HepG2 (cell line): ENCODE data around the gene QSOX1. TPM values are rescaled to one million over a fixed set of nuclear protein-coding genes. Genes with fewer than 3 reads are reported as not detected.

Source experiments
- ATF1 ChIP-seq: IDR thresholded peaks from 2 replicates; pipeline ENCODE4 v1.6.1; 2016; ENCODE audit warnings: mild to moderate bottlenecking, control low read depth
- ELF3 ChIP-seq: IDR thresholded peaks from 2 replicates; pipeline ENCODE4 v1.6.1; 2016; ENCODE audit warnings: missing genetic modification reagents, missing compliant biosample characterization
- ETS1 ChIP-seq: sonication (generic); formaldehyde crosslinking; IDR thresholded peaks from 2 replicates; pipeline ENCODE4 v1.4.0; 2020; ENCODE audit warnings: missing genetic modification reagents
- GMEB1 ChIP-seq: sonication (generic); formaldehyde crosslinking; IDR thresholded peaks from 2 replicates; pipeline ENCODE4 v1.5.1; 2020; ENCODE audit warnings: missing genetic modification reagents, mild to moderate bottlenecking, borderline replicate concordance
- HBP1 ChIP-seq: IDR thresholded peaks from 2 replicates; pipeline ENCODE4 v1.6.1; 2016; ENCODE audit warnings: low read depth, control low read depth
- ISX ChIP-seq: sonication (generic); formaldehyde crosslinking; conservative IDR thresholded peaks from 2 replicates; pipeline ENCODE4 v1.5.0; 2020; ENCODE audit warnings: missing genetic modification reagents
- KDM3A ChIP-seq: IDR thresholded peaks from 2 replicates; pipeline ENCODE4 v1.6.1; 2018; ENCODE audit warnings: low read depth, missing compliant biosample characterization
- MTA1 ChIP-seq: sonication (generic); formaldehyde crosslinking; IDR thresholded peaks from 2 replicates; pipeline ENCODE4 v1.4.0; 2020; ENCODE audit warnings: missing genetic modification reagents, mild to moderate bottlenecking, borderline replicate concordance
- NFKB2 ChIP-seq: sonication (generic); formaldehyde crosslinking; IDR thresholded peaks from 2 replicates; pipeline ENCODE4 v1.4.0; 2020; ENCODE audit warnings: missing genetic modification reagents, borderline replicate concordance
- RELA ChIP-seq: sonication (generic); formaldehyde crosslinking; IDR thresholded peaks from 2 replicates; pipeline ENCODE4 v1.4.0; 2020; ENCODE audit warnings: missing genetic modification reagents
- RXRA ChIP-seq: sonication (generic); formaldehyde crosslinking; IDR thresholded peaks from 2 replicates; pipeline ENCODE4 v1.5.1; 2020; ENCODE audit warnings: missing genetic modification reagents
- U2AF1 ChIP-seq: fragments of 200-400 bp; formaldehyde crosslinking; optimal IDR thresholded peaks from 2 replicates; pipeline ENCODE3; 2017; ENCODE audit warnings: mild to moderate bottlenecking, low read depth, low read length
- YY1 ChIP-seq: IDR thresholded peaks from 2 replicates; pipeline ENCODE4 v1.6.1; 2011; ENCODE audit warnings: low read length, low read depth, moderate library complexity, mild to moderate bottlenecking; ENCODE audit not compliant: insufficient read depth, insufficient replicate concordance
- ZFP36 ChIP-seq: fragments of 150-350 bp; IDR thresholded peaks from 2 replicates; pipeline ENCODE4 v1.6.1; 2018; ENCODE audit warnings: borderline replicate concordance, low read length, low read depth; ENCODE audit not compliant: partially characterized antibody
- ZNF121 ChIP-seq: sonication (generic); formaldehyde crosslinking; IDR thresholded peaks from 2 replicates; pipeline ENCODE4 v1.5.0; 2020; ENCODE audit warnings: mild to moderate bottlenecking, missing genetic modification reagents
- ZNF17 ChIP-seq: sonication (generic); formaldehyde crosslinking; IDR thresholded peaks from 2 replicates; pipeline ENCODE4 v1.5.0; 2020; ENCODE audit warnings: mild to moderate bottlenecking, missing genetic modification reagents
- ZNF207 ChIP-seq: fragments of 450-650 bp; IDR thresholded peaks from 2 replicates; pipeline ENCODE4 v1.6.1; 2016; ENCODE audit warnings: antibody characterized with exemption, borderline replicate concordance
- ZNF292 ChIP-seq: sonication (generic); formaldehyde crosslinking; IDR thresholded peaks from 2 replicates; pipeline ENCODE4 v1.8.1; 2022; ENCODE audit warnings: mild to moderate bottlenecking, low read depth, missing genetic modification reagents, borderline replicate concordance
- ZNF354B ChIP-seq: sonication (generic); formaldehyde crosslinking; IDR thresholded peaks from 2 replicates; pipeline ENCODE4 v1.8.0; 2022; ENCODE audit warnings: mild to moderate bottlenecking, missing genetic modification reagents
- ZNF556 ChIP-seq: sonication (generic); formaldehyde crosslinking; IDR thresholded peaks from 2 replicates; pipeline ENCODE4 v1.4.0; 2020; ENCODE audit warnings: mild to moderate bottlenecking, missing genetic modification reagents, borderline replicate concordance
- ZNF563 ChIP-seq: sonication (generic); formaldehyde crosslinking; IDR thresholded peaks from 2 replicates; pipeline ENCODE4 v1.8.0; 2022; ENCODE audit warnings: mild to moderate bottlenecking, moderate library complexity, missing genetic modification reagents
- ZNF570 ChIP-seq: sonication (generic); formaldehyde crosslinking; IDR thresholded peaks from 2 replicates; pipeline ENCODE4 v1.4.0; 2020; ENCODE audit warnings: mild to moderate bottlenecking, missing genetic modification reagents, borderline replicate concordance
- ZNF605 ChIP-seq: sonication (generic); formaldehyde crosslinking; IDR thresholded peaks from 2 replicates; pipeline ENCODE4 v1.8.0; 2022; ENCODE audit warnings: mild to moderate bottlenecking, missing genetic modification reagents
- ZNF670 ChIP-seq: sonication (generic); formaldehyde crosslinking; IDR thresholded peaks from 2 replicates; pipeline ENCODE4 v1.8.0; 2022; ENCODE audit warnings: mild to moderate bottlenecking, missing genetic modification reagents, borderline replicate concordance
- ZNF788 ChIP-seq: sonication (generic); formaldehyde crosslinking; IDR thresholded peaks from 2 replicates; pipeline ENCODE4 v1.5.0; 2020; ENCODE audit warnings: mild to moderate bottlenecking, missing genetic modification reagents, borderline replicate concordance
- ZNF839 ChIP-seq: sonication (generic); formaldehyde crosslinking; IDR thresholded peaks from 2 replicates; pipeline ENCODE4 v1.4.0; 2020; ENCODE audit warnings: missing genetic modification reagents, mild to moderate bottlenecking, borderline replicate concordance
- polyA plus RNA-seq, 8 experiments: library from polyadenylated mRNA; depleted of rRNA in 3 of 8; stranded (reverse) in 7 of 8; unstranded in 1 of 8; fragments of >200 nt; fragmentation: Illumina TruSeq in 4 of 8; extraction: Trizol in 4 of 8; gene quantifications; 2 replicates each; pipeline versions ENCODE4 v1.2.1 to v1.2.3, GENCODE V29; 2011 to 2016; ENCODE audit warnings: low read depth in 4 of 8, missing spikeins in 1 of 8, mixed read lengths in 1 of 8; ENCODE audit not compliant: insufficient read depth in 1 of 8
- total RNA-seq, 5 experiments: library from RNA; depleted of rRNA; stranded (reverse); fragments of >200 nt; fragmentation: Illumina TruSeq; extraction: Trizol; gene quantifications; 2 replicates each; pipeline ENCODE4 v1.2.3, GENCODE V29; 2016; ENCODE audit warnings: low read depth in 1 of 5
- TF ChIP-seq, protein P1 (sequence below): sonication (generic); formaldehyde crosslinking; IDR thresholded peaks from 2 replicates; pipeline ENCODE4 v1.8.1; 2023; ENCODE audit warnings: mild to moderate bottlenecking, missing genetic modification reagents, borderline replicate concordance
- TF ChIP-seq, protein P2 (sequence below): sonication (generic); formaldehyde crosslinking; IDR thresholded peaks from 2 replicates; pipeline ENCODE4 v1.4.0; 2020; ENCODE audit warnings: missing genetic modification reagents

Gene QSOX1
- total and polyA plus RNA-seq, 2 of the 13 experiments (the other 11 are each of a cell fraction or from before 2014, with no cell fraction given) = 6.8 to 40.2 TPM

GRCh38 chr1:180157576-180158057 is 2.9 kb downstream of the QSOX1 start (continued):
- TF ChIP-seq NFKB2 (no peak), ZNF207 (no peak), MTA1 (CRISPR knock-in tag) (no peak), KDM3A (CRISPR knock-in tag) (no peak), RELA (CRISPR knock-in tag) (no peak), ISX (CRISPR knock-in tag) (no peak), ZNF570 (CRISPR knock-in tag) (no peak), ZNF17 (CRISPR knock-in tag) (no peak), ZNF354B (CRISPR knock-in tag) (no peak), YY1 (no peak), HBP1 (no peak), ETS1 (CRISPR knock-in tag) (no peak), ZNF121 (no peak), ZNF292 (CRISPR knock-in tag) (no peak), ZNF839 (CRISPR knock-in tag) (no peak), ZNF605 (CRISPR knock-in tag) (no peak), ZNF670 (no peak), ZNF788 (CRISPR knock-in tag) (no peak), ATF1 (no peak), U2AF1 (no peak), ELF3 (CRISPR knock-in tag) (peak; percentile 91), ZNF563 (CRISPR knock-in tag) (no peak), GMEB1 (CRISPR knock-in tag) (no peak), RXRA (CRISPR knock-in tag) (no peak), ZFP36 (no peak), ZNF556 (peak; percentile 60; the same call in 1 of the 2 replicates)
- TF ChIP-seq, protein P1, sequence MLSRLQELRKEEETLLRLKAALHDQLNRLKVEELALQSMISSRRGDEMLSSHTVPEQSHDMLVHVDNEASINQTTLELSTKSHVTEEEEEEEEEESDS (CRISPR knock-in tag) = no peak
- TF ChIP-seq, protein P2, sequence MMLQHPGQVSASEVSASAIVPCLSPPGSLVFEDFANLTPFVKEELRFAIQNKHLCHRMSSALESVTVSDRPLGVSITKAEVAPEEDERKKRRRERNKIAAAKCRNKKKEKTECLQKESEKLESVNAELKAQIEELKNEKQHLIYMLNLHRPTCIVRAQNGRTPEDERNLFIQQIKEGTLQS (CRISPR knock-in tag) = no peak
